Glomerular visceral epithelial cell (primary cell): Measurements from ENCODE around the gene PFKP.
A peak's percentile ranks its signal among the peaks of the same experiment; 100 is the strongest.
"Not testable (repeated sequence)": the region's sequence is repeated elsewhere in the genome, so short reads cannot be mapped to it uniquely, and the experiment has no call there.

ENCODE experiments used
- DNase-seq: peaks from one replicate; pipeline ENCODE4 v3.0.0-alpha.2; 2016; ENCODE audit errors: extremely low spot score

Gene PFKP

GRCh38 chr10:3098689-3099088, 31.3 kb downstream of the PFKP start:
- DNase-seq: no peak

- DNase-seq: peak; percentile 40
Observed at GRCh38 chr10:3099291-3100092, 32.1 kb downstream of the PFKP start.

- no peak for DNase-seq
Observed at GRCh38 chr10:3100093-3100792, 32.9 kb downstream of the PFKP start.

GRCh38 chr10:3100856-3101640, 33.7 kb downstream of the PFKP start:
- DNase-seq: no peak

- no peak for DNase-seq
Observed at GRCh38 chr10:3102720-3103427, 35.5 kb downstream of the PFKP start.

GRCh38 chr10:3103646-3104045, 36.3 kb downstream of the PFKP start:
- no peak for DNase-seq

- no peak for DNase-seq
Observed at GRCh38 chr10:3104251-3104918, 37.0 kb downstream of the PFKP start.

GRCh38 chr10:3105166-3105565, 37.8 kb downstream of the PFKP start:
- no peak for DNase-seq

GRCh38 chr10:3105905-3106304, 38.6 kb downstream of the PFKP start:
- DNase-seq: no peak

- DNase-seq: not testable (repeated sequence)
Observed at GRCh38 chr10:3106328-3106727, 39.0 kb downstream of the PFKP start.

GRCh38 chr10:3106928-3107425, 39.6 kb downstream of the PFKP start:
- no peak for DNase-seq

- peak; percentile 100 for DNase-seq
Observed at GRCh38 chr10:3107426-3107961, 40.1 kb downstream of the PFKP start.

GRCh38 chr10:3108033-3108432, 40.7 kb downstream of the PFKP start:
- DNase-seq: no peak

GRCh38 chr10:3108575-3109105, 41.3 kb downstream of the PFKP start:
- DNase-seq: no peak

- no peak for DNase-seq
Observed at GRCh38 chr10:3109196-3109595, 41.8 kb downstream of the PFKP start.

- DNase-seq: no peak
Observed at GRCh38 chr10:3109633-3110032, 42.3 kb downstream of the PFKP start.

GRCh38 chr10:3110782-3111620, 43.7 kb downstream of the PFKP start:
- DNase-seq: no peak

GRCh38 chr10:3111621-3112163, 44.3 kb downstream of the PFKP start:
- DNase-seq: peak; percentile 32

- DNase-seq: no peak
Observed at GRCh38 chr10:3113343-3113720, 46.0 kb downstream of the PFKP start.
